HG02884 (cell line): ENCODE results near the gene DEPP1.

Experiments
- ATAC-seq: cut with Tn5 transposase; IDR thresholded peaks from one replicate; pipeline ENCODE4 v1.9.1; 2021; ENCODE audit warnings: mild to moderate bottlenecking, moderate library complexity; ENCODE audit not compliant: unreplicated experiment

Gene DEPP1

GRCh38 chr10:44956226-44956625, 22.4 kb downstream of the DEPP1 start:
- ATAC-seq: no peak

GRCh38 chr10:44955413-44956070, 23.1 kb downstream of the DEPP1 start:
- ATAC-seq: no peak

- no peak for ATAC-seq
These were observed 23.6 kb downstream of the DEPP1 start for GRCh38 chr10:44954962-44955361.

GRCh38 chr10:44954042-44954441, 24.6 kb downstream of the DEPP1 start:
- no peak for ATAC-seq

GRCh38 chr10:44952779-44953231, 25.8 kb downstream of the DEPP1 start:
- ATAC-seq: no peak

GRCh38 chr10:44951576-44952226, 26.9 kb downstream of the DEPP1 start:
- no peak for ATAC-seq

- ATAC-seq: no peak
These were observed 28.0 kb downstream of the DEPP1 start for GRCh38 chr10:44950326-44951225.

- no peak for ATAC-seq
These were observed 28.7 kb downstream of the DEPP1 start for GRCh38 chr10:44949915-44950314.

- ATAC-seq: no peak
These were observed 29.3 kb downstream of the DEPP1 start for GRCh38 chr10:44949127-44949802.

- ATAC-seq: no peak
These were observed 30.0 kb downstream of the DEPP1 start for GRCh38 chr10:44948642-44949041.

GRCh38 chr10:44947371-44948152, 31.0 kb downstream of the DEPP1 start:
- peak; percentile 69 for ATAC-seq

- ATAC-seq: peak; percentile 49
These were observed 32.4 kb downstream of the DEPP1 start for GRCh38 chr10:44946205-44946604.

GRCh38 chr10:44944354-44944753, 34.3 kb downstream of the DEPP1 start:
- no peak for ATAC-seq

GRCh38 chr10:44939691-44940401, 38.8 kb downstream of the DEPP1 start:
- no peak for ATAC-seq

GRCh38 chr10:44938956-44939355, 39.7 kb downstream of the DEPP1 start:
- no peak for ATAC-seq

- ATAC-seq: no peak
These were observed 41.2 kb downstream of the DEPP1 start for GRCh38 chr10:44937196-44938005.

- ATAC-seq: no peak
These were observed 42.2 kb downstream of the DEPP1 start for GRCh38 chr10:44936314-44936975.

- no peak for ATAC-seq
These were observed 42.7 kb downstream of the DEPP1 start for GRCh38 chr10:44935966-44936295.
